H1 (cell line): ENCODE measurements around the gene CAMK2A. TPM values are rescaled to one million over a fixed set of nuclear protein-coding genes. Genes with fewer than 3 reads are reported as not detected.

Experiments used
- BCL11A ChIP-seq, 2 experiments: IDR thresholded peaks; one replicate each; pipeline ENCODE4 v1.6.1; 2011; ENCODE audit warnings: low read depth in 2 of 2, low read length in 2 of 2, mild to moderate bottlenecking in 2 of 2
- NANOG ChIP-seq: IDR thresholded peaks from 2 replicates; pipeline ENCODE4 v1.6.1; 2011; ENCODE audit warnings: low read length, low read depth, mild to moderate bottlenecking, inconsistent platforms; ENCODE audit not compliant: insufficient read depth, poor library complexity, severe bottlenecking
- PHF8 ChIP-seq: fragments of 200-600 bp; sonication (generic); conservative IDR thresholded peaks from 2 replicates; pipeline ENCODE4 v1.7.1; 2012; ENCODE audit warnings: low read depth, mild to moderate bottlenecking, inconsistent platforms, low read length, moderate library complexity
- SRF ChIP-seq: IDR thresholded peaks from 2 replicates; pipeline ENCODE4 v1.6.1; 2011; ENCODE audit warnings: mild to moderate bottlenecking, low read depth, low read length, moderate library complexity
- polyA plus RNA-seq, 7 experiments: library from polyadenylated mRNA; depleted of rRNA in 3 of 7; stranded (reverse) in 5 of 7; unstranded in 2 of 7; fragments of >200 nt in 5 of 7; fragments of 200-250 nt in 2 of 7; gene quantifications; 1 replicate in 5 of 7; 2 replicates in 1 of 7; 4 replicates in 1 of 7; pipeline versions ENCODE4 v1.2.1 to v1.2.3, GENCODE V29; 2011 to 2013; ENCODE audit warnings: missing spikeins in 2 of 7, mixed read lengths in 2 of 7
- total RNA-seq: library from RNA; stranded (reverse); fragmentation: NEBNext Ultra II Directional; extraction: Animal tissue kit (Norgen Biotek cat#: 25700); gene quantifications from 2 replicates; pipeline ENCODE4 v1.2.1, GENCODE V29; 2021
- TF ChIP-seq, protein P1 (sequence below): fragments of 300-600 bp; sonication (generic); IDR thresholded peaks from 2 replicates; pipeline ENCODE4 v1.7.1; 2012; ENCODE audit warnings: low read length, moderate library complexity, mild to moderate bottlenecking, inconsistent platforms; ENCODE audit not compliant: insufficient replicate concordance
- TF ChIP-seq, protein P2 (sequence below): IDR thresholded peaks from 2 replicates; pipeline ENCODE4 v1.6.1; 2011; ENCODE audit warnings: low read length, improper control_type of control experiment

The CAMK2A gene
- total and polyA plus RNA-seq, 2 of the 8 experiments (the other 6 are each of a cell fraction or from before 2014, with no cell fraction given) = 0.20 to 0.28 TPM

DNA sequence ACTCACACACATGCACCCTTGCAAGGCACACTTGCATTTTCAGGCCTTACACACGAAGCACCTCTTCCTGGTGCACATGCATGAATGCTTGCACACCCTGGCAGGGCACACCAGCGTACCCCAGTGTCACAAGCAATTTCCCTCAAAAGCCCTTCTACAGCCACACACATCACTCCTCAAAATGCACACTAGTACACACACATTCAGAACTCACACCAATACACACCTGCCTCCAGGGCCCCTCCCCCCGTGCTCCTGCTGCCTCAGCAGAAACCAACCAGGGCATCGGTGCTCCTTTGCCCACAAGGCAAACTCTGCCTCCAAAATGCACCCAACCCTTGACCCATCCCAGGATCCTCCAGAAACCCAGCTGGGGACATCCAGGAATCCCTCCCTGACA is 1.2 kb downstream of the CAMK2A start (continued):
- TF ChIP-seq, protein P1, sequence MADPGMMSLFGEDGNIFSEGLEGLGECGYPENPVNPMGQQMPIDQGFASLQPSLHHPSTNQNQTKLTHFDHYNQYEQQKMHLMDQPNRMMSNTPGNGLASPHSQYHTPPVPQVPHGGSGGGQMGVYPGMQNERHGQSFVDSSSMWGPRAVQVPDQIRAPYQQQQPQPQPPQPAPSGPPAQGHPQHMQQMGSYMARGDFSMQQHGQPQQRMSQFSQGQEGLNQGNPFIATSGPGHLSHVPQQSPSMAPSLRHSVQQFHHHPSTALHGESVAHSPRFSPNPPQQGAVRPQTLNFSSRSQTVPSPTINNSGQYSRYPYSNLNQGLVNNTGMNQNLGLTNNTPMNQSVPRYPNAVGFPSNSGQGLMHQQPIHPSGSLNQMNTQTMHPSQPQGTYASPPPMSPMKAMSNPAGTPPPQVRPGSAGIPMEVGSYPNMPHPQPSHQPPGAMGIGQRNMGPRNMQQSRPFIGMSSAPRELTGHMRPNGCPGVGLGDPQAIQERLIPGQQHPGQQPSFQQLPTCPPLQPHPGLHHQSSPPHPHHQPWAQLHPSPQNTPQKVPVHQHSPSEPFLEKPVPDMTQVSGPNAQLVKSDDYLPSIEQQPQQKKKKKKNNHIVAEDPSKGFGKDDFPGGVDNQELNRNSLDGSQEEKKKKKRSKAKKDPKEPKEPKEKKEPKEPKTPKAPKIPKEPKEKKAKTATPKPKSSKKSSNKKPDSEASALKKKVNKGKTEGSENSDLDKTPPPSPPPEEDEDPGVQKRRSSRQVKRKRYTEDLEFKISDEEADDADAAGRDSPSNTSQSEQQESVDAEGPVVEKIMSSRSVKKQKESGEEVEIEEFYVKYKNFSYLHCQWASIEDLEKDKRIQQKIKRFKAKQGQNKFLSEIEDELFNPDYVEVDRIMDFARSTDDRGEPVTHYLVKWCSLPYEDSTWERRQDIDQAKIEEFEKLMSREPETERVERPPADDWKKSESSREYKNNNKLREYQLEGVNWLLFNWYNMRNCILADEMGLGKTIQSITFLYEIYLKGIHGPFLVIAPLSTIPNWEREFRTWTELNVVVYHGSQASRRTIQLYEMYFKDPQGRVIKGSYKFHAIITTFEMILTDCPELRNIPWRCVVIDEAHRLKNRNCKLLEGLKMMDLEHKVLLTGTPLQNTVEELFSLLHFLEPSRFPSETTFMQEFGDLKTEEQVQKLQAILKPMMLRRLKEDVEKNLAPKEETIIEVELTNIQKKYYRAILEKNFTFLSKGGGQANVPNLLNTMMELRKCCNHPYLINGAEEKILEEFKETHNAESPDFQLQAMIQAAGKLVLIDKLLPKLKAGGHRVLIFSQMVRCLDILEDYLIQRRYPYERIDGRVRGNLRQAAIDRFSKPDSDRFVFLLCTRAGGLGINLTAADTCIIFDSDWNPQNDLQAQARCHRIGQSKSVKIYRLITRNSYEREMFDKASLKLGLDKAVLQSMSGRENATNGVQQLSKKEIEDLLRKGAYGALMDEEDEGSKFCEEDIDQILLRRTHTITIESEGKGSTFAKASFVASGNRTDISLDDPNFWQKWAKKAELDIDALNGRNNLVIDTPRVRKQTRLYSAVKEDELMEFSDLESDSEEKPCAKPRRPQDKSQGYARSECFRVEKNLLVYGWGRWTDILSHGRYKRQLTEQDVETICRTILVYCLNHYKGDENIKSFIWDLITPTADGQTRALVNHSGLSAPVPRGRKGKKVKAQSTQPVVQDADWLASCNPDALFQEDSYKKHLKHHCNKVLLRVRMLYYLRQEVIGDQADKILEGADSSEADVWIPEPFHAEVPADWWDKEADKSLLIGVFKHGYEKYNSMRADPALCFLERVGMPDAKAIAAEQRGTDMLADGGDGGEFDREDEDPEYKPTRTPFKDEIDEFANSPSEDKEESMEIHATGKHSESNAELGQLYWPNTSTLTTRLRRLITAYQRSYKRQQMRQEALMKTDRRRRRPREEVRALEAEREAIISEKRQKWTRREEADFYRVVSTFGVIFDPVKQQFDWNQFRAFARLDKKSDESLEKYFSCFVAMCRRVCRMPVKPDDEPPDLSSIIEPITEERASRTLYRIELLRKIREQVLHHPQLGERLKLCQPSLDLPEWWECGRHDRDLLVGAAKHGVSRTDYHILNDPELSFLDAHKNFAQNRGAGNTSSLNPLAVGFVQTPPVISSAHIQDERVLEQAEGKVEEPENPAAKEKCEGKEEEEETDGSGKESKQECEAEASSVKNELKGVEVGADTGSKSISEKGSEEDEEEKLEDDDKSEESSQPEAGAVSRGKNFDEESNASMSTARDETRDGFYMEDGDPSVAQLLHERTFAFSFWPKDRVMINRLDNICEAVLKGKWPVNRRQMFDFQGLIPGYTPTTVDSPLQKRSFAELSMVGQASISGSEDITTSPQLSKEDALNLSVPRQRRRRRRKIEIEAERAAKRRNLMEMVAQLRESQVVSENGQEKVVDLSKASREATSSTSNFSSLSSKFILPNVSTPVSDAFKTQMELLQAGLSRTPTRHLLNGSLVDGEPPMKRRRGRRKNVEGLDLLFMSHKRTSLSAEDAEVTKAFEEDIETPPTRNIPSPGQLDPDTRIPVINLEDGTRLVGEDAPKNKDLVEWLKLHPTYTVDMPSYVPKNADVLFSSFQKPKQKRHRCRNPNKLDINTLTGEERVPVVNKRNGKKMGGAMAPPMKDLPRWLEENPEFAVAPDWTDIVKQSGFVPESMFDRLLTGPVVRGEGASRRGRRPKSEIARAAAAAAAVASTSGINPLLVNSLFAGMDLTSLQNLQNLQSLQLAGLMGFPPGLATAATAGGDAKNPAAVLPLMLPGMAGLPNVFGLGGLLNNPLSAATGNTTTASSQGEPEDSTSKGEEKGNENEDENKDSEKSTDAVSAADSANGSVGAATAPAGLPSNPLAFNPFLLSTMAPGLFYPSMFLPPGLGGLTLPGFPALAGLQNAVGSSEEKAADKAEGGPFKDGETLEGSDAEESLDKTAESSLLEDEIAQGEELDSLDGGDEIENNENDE = no peak
- TF ChIP-seq PHF8 = no peak
- TF ChIP-seq SRF = no peak
- no peak for TF ChIP-seq BCL11A (IDR thresholded peaks at IDR 0.05; ENCODE audit: low read depth in 2 of 2, low read length in 2 of 2)
- TF ChIP-seq NANOG = no peak
- TF ChIP-seq, protein P2, sequence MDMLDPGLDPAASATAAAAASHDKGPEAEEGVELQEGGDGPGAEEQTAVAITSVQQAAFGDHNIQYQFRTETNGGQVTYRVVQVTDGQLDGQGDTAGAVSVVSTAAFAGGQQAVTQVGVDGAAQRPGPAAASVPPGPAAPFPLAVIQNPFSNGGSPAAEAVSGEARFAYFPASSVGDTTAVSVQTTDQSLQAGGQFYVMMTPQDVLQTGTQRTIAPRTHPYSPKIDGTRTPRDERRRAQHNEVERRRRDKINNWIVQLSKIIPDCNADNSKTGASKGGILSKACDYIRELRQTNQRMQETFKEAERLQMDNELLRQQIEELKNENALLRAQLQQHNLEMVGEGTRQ = no peak
